Left lung (tissue), 10 donors: ENCODE results near the gene BRF1. TPM values are rescaled to one million over a fixed set of nuclear protein-coding genes. Genes with fewer than 3 reads are reported as not detected.

Experiments
- ATAC-seq: fragments of 200-7000 bp; cut with Tn5 transposase; one replicate; pipeline ENCODE4 v1.9.1; 2020; ENCODE audit warnings: moderate library complexity
- DNase-seq, 4 donors: peaks; one replicate each; pipeline ENCODE4 v3.0.0-alpha.2; 2013 to 2020
- H3K27ac ChIP-seq, 2 donors: fragments of 200-600 bp; sonication (generic) in 1 of 2; one replicate each; pipeline versions ENCODE4 v1.5.0 to v1.8.0; 2020 to 2021
- H3K27me3 ChIP-seq, 2 donors: fragments of 200-600 bp; sonication (generic) in 1 of 2; one replicate each; pipeline versions ENCODE4 v1.5.0 to v1.8.0; 2020 to 2021
- H3K36me3 ChIP-seq, 2 donors: fragments of 200-600 bp; sonication (generic) in 1 of 2; one replicate each; pipeline versions ENCODE4 v1.5.0 to v1.8.0; 2020 to 2021
- H3K4me1 ChIP-seq, 2 donors: fragments of 200-600 bp; one replicate each; pipeline ENCODE4 v1.8.0; 2021
- H3K4me3 ChIP-seq, 2 donors: fragments of 200-600 bp; sonication (generic) in 1 of 2; one replicate each; pipeline versions ENCODE4 v1.5.0 to v1.8.0; 2020 to 2021; ENCODE audit warnings: mild to moderate bottlenecking in 1 of 2
- H3K9me3 ChIP-seq, 2 donors: fragments of 200-600 bp; sonication (generic) in 1 of 2; one replicate each; pipeline versions ENCODE4 v1.5.0 to v1.8.0; 2020 to 2021
- intact Hi-C, 2 donors: fragments of 100-400 bp; cut with DNase I; formaldehyde crosslinking; loops; one replicate each; pipeline versions ENCODE4 v1.11.2 to v1.14.2; 2022
- polyA plus RNA-seq, 6 donors: library from polyadenylated mRNA; unstranded; fragments of 120-200 nt; gene quantifications; one replicate each; pipeline ENCODE4 v1.2.1, GENCODE V29; 2013; ENCODE audit not compliant: insufficient read length in 6 of 6
- total RNA-seq, 2 donors: library from RNA; stranded (reverse); fragmentation: NEBNext Ultra II Directional; extraction: Animal tissue kit (Norgen Biotek cat#: 25700); gene quantifications; one replicate each; pipeline ENCODE4 v1.2.1, GENCODE V29; 2021
- TF ChIP-seq, protein P1 (sequence below), 2 donors: fragments of 200-600 bp; sonication (generic) in 1 of 2; IDR thresholded peaks; one replicate each; pipeline versions ENCODE4 v1.5.0 to v1.8.0; 2021; ENCODE audit warnings: antibody characterized with exemption in 2 of 2
- donor health status: DM: no; HTN: yes; CAD: no.
- donor health status: DM: no; HTN: no; CAD: no.

The BRF1 gene
- total and polyA plus RNA-seq, 8 donors: 32.7 to 45.1 (median 34.9) TPM

DNA sequence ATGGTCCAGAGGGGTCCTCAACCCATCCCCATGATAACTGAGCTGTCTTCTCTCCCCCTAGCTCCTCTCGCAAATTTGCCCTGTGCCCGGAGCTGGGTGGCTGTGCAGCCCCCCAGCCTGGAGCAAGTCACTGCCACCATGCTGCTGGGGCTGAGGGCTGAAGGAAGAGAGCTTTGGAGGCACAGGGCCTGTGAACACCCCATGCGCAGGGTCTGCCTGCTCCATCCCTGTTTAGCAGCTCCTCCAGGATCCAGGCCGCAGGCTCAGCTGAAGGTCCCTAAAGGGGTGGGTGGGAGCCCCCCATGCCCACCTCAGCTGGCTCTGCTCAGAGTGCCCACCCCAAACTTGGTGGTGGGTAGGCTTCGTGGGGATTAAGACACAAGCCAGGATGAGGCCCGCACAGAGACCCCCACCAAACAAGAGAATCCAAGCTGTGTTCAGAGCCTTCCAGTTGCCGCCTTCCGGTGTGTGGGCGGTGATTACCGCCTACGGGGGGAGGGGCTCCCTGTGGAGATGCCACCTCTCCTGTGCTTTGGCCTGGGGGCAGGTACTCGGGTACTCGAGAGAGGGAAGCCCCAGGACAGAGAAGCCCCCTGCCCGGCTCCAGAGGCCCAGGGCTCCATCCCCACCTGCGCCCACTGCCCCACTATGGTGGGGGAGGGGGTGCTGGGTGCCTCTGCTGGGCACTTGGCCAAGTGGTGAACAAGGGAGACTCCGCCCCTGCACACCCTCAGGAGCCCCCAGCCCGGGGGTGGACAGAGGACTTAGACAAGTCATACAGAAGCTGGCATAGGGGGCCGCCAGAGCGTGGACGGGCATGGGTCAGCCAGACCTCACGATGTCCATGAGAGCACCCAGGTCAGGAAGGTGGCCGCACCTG is 130.8 kb downstream of the BRF1 start:
- Histone ChIP-seq H3K36me3 (no peaks in the 10 kb centered on the region), H3K9me3 (no peaks in the 10 kb centered on the region), H3K27me3 (peaks cover 0 to 59% of the 10 kb centered on the region in 2 donors), H3K4me1 (peaks cover 16 to 43% of the 10 kb centered on the region in 2 donors), H3K4me3 (no peak overlapping the region), H3K27ac (peak overlapping the region in 1 of 2 donors; percentile 55)
- no peak for ATAC-seq
- intact Hi-C loops: no loop called here
- TF ChIP-seq, protein P1, sequence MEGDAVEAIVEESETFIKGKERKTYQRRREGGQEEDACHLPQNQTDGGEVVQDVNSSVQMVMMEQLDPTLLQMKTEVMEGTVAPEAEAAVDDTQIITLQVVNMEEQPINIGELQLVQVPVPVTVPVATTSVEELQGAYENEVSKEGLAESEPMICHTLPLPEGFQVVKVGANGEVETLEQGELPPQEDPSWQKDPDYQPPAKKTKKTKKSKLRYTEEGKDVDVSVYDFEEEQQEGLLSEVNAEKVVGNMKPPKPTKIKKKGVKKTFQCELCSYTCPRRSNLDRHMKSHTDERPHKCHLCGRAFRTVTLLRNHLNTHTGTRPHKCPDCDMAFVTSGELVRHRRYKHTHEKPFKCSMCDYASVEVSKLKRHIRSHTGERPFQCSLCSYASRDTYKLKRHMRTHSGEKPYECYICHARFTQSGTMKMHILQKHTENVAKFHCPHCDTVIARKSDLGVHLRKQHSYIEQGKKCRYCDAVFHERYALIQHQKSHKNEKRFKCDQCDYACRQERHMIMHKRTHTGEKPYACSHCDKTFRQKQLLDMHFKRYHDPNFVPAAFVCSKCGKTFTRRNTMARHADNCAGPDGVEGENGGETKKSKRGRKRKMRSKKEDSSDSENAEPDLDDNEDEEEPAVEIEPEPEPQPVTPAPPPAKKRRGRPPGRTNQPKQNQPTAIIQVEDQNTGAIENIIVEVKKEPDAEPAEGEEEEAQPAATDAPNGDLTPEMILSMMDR (IDR thresholded peaks at IDR 0.05): no peak
- DNase-seq: no peak

DNA sequence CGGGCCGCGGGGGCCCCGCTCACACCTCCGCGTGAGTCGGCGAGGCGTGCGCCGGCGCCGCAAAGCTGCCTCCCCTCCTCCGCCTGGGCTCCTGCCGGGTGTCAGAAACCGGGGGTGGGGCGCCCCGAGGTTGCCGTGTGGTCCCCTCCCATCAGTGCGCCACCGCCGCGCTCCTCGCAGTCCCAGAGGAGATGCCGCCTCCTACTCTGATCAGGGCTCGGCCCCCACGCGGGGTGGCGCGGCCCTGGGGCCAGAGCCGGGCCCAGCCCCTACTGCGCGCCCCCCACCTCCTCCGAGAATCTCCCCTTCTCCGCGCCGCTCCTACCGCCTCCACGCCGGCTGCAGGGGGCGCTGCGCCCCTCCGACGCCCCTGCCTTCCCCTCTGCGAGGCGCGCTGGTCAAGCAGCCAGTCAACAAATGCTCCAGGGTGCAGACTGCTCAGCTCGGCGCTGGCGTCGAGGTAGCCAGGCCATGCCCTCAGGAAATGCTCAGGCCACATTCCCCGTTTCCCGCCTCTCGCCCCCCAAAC is 131.8 kb downstream of the BRF1 start:
- Histone ChIP-seq H3K4me3 (peak overlapping the region in 1 of 2 donors; percentile 36), H3K9me3 (no peaks in the 10 kb centered on the region), H3K27me3 (peaks cover 0 to 54% of the 10 kb centered on the region in 2 donors), H3K4me1 (peaks cover 16 to 36% of the 10 kb centered on the region in 2 donors), H3K27ac (peak overlapping the region in 1 of 2 donors; percentile 55), H3K36me3 (no peaks in the 10 kb centered on the region)
- TF ChIP-seq, protein P1 (IDR thresholded peaks at IDR 0.05): peak; percentile 22 to 53
- ATAC-seq (peak; percentile 17), DNase-seq (no peak)
- intact Hi-C loops: no loop called here

DNA sequence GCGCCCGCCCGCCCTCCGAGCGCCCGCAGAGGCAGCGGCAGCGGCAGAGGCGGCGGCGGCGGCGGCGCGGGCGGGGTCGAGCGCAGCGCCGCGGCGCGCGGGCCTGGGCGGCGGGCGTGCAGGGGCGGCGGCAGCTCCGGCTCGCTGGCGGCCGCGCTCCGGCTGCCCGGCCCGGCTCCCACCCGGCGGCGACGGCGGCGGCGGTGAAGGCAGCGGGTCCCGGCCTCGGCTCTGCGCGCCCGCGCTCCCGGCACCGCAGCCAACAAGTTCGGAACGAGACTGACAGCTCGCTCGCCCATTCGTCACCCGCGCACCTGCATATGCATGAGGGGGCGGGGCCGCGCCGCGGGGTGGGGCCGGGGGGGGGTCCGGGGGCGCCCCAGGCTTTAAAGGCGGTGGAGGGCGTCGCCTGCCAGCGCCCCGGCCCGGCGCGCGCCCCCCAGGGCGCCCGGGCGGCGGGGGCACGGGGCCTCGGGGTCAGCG is 132.3 kb downstream of the BRF1 start, which contains the start of gene JAG2:
TSS of gene JAG2 (minus strand) at position 281 of the 483 bp plus-strand sequence. CDS start 356 bp downstream, outside the sequence.
- H3K4me3 ChIP-seq: peak within 1 kb of the TSS; percentile 35 to 48
- peaks cover 0 to 52% of the 10 kb centered on the region in 2 donors for H3K27me3 ChIP-seq
- TF ChIP-seq, protein P1 (IDR thresholded peaks at IDR 0.05): no peak
- no peaks in the 10 kb centered on the region for H3K9me3 ChIP-seq
- no peaks in the 10 kb centered on the region for H3K36me3 ChIP-seq
- intact Hi-C loops: no loop called here
- peak in 1 of 4 donors; percentile 67 for DNase-seq
- H3K27ac ChIP-seq: peak within 1 kb of the TSS in 1 of 2 donors; percentile 55
- peaks cover 16 to 36% of the 10 kb centered on the region in 2 donors for H3K4me1 ChIP-seq
- ATAC-seq: peak; percentile 59

DNA sequence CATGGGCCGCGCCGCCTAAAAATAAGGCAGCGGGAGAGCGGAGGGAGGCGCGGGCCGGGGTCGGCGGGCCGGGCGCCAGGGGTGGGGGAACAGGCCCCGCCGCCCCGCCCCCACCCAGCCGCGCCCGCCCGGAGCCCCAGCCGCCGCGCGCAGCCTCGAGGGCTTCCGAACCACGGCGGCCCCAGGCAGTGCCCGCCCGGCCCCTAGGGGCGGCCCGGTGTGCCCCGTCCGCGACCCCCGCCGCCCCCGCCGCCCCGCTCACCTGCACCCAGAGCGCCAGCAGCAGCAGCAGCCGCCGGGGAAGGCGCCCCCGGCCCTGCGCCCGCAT is 132.7 kb downstream of the BRF1 start:
- DNase-seq (no peak), ATAC-seq (no peak)
- H3K36me3 ChIP-seq: no peaks in the 10 kb centered on the region
- H3K9me3 ChIP-seq: no peaks in the 10 kb centered on the region
- intact Hi-C loops: no loop called here
- TF ChIP-seq, protein P1 (IDR thresholded peaks at IDR 0.05): no peak
- peaks cover 0 to 52% of the 10 kb centered on the region in 2 donors for H3K27me3 ChIP-seq
- H3K27ac ChIP-seq: no peak overlapping the region
- H3K4me1 ChIP-seq: peaks cover 16 to 36% of the 10 kb centered on the region in 2 donors
- H3K4me3 ChIP-seq: peak overlapping the region; percentile 35 to 48
